Measurements from ENCODE around the gene PPL.

The PPL gene

GRCh38 chr16:4859900-4860255 lies 77.1 kb downstream of the PPL start:
- no peak for DNase-seq

GRCh38 chr16:4859190-4859899 lies 77.6 kb downstream of the PPL start:
- no peak for DNase-seq

GRCh38 chr16:4855804-4856203 lies 81.1 kb downstream of the PPL start:
- DNase-seq: no peak

GRCh38 chr16:4855371-4855770 lies 81.6 kb downstream of the PPL start:
- DNase-seq: no peak

GRCh38 chr16:4852221-4852872 lies 84.6 kb downstream of the PPL start:
- DNase-seq: no peak

GRCh38 chr16:4850211-4850610 lies 86.7 kb downstream of the PPL start:
- DNase-seq: no peak

- DNase-seq: peak; percentile 24 to 30
These were observed 89.0 kb downstream of the PPL start for GRCh38 chr16:4847774-4848587.

- DNase-seq: peak; percentile 99 to 100
These were observed 89.8 kb downstream of the PPL start, which contains the start of the genes GLYR1 and UBN1 for GRCh38 chr16:4846901-4847773. Gene GLYR1 (minus strand): TSS chr16:4847288. CDS start chr16:4847265, 23 bp downstream. Gene UBN1 (plus strand): TSS chr16:4847481. CDS start chr16:4852918, 5,437 bp downstream.

GRCh38 chr16:4846503-4846900 lies 90.4 kb downstream of the PPL start:
- DNase-seq: no peak

GRCh38 chr16:4840984-4841383 lies 96.0 kb downstream of the PPL start:
- no peak for DNase-seq

GRCh38 chr16:4839942-4840341 lies 97.0 kb downstream of the PPL start:
- DNase-seq: no peak

GRCh38 chr16:4837733-4838501 lies 99.0 kb downstream of the PPL start:
- DNase-seq: no peak

GRCh38 chr16:4836727-4837126 lies 100.2 kb downstream of the PPL start:
- no peak for DNase-seq

GRCh38 chr16:4833584-4833983 lies 103.4 kb downstream of the PPL start:
- no peak for DNase-seq

- DNase-seq: no peak
These were observed 104.1 kb downstream of the PPL start for GRCh38 chr16:4832698-4833343.

Data from activated CD4-positive, alpha-beta T cell treated with anti-CD3 and anti-CD28 coated beads, Interleukin-2, amount 50 U/mL, for 4 hours (primary cell).